ENCODE measurements around the gene KLC1.
"Not testable (repeated sequence)": the region's sequence is repeated elsewhere in the genome, so short reads cannot be mapped to it uniquely, and the experiment has no call there.

The KLC1 gene

GRCh38 chr14:103691655-103692054 lies 62.6 kb downstream of the KLC1 start:
- not testable (repeated sequence) for DNase-seq (ENCODE audit: low read depth)

DNA sequence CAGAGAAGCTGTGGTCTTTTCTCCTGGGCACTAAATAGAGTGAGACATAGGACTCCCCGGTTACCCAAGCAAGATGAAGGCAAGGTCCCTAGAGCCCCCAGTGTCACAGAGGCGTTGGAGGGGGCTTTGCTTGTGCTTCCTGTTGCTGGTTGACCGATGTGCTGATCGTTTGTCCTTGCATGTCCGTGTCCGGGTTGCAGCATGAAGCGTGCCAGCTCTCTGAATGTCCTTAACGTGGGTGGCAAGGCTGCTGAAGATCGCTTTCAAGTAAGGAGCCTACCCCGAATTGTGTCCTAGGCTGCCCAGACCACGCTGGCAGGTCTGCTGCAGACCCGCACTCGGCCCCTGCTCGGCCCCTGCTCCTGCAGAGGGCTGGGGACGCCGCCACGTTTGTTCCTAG lies 63.1 kb downstream of the KLC1 start:
- no peak for DNase-seq (ENCODE audit: low read depth)

DNA sequence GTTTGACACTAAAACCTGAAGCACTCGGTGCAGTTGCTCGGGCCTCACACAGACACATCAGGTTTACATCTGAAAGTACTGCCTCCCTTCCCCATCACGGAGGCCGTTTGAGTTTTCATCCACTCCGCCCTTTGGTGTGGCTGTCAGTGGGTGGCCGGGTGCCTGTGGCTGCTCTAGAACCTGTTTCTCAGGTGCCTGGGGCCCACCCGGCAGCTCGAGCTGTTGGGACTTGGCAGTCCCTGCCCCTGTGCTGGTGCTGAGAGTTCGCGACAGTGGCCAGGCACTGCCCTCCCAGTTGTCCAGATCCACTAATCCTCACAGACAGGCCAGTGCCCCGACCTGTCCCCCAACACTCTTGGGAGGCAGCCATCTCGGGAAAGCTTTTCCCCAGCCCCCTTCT lies 63.9 kb downstream of the KLC1 start:
- no peak for DNase-seq (ENCODE audit: low read depth)

GRCh38 chr14:103693515-103693914 lies 64.5 kb downstream of the KLC1 start:
- no peak for DNase-seq (ENCODE audit: low read depth)

GRCh38 chr14:103694572-103695026 lies 65.6 kb downstream of the KLC1 start:
- no peak for DNase-seq (ENCODE audit: low read depth)

GRCh38 chr14:103695296-103696069 lies 66.5 kb downstream of the KLC1 start:
- no peak for DNase-seq (ENCODE audit: low read depth)

DNA sequence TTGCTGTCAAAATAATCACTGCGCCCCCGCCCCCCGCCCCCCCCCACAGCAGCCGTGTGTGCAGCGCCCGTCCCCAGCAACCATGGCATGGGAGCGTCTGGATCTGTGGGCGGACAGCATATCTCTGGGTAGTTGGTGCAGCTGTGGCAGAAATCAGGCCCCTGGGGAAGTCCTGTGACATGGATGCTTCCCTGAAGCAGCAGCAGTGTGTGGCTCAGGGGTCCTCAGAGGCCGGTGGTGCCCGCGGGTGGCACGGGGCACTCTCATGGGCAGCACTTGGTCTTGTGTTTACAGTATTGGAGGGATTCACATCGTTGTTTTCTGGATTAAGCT lies 67.0 kb downstream of the KLC1 start:
- no peak for DNase-seq (ENCODE audit: low read depth)

GRCh38 chr14:103696466-103697071 lies 67.6 kb downstream of the KLC1 start:
- no peak for DNase-seq (ENCODE audit: low read depth)

DNA sequence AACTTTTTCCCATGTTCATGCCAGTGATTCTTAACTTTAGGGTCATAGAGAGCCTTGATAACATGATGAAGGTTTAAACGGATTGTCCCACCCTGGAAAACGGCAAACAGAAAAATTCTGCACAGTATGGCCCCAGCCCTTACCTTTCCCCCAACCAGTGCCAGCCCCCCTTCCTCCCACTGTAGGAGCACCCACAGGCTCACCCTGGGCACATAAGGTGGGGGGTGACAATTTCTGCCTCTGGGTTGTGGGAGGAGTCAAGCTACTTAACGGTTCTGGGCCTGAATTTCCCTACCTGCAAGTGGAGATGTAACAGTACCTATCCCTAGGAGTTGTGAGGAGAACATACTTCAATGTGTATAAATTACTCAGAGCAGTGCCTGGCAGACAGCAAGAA lies 68.2 kb downstream of the KLC1 start:
- no peak for DNase-seq (ENCODE audit: low read depth)

DNA sequence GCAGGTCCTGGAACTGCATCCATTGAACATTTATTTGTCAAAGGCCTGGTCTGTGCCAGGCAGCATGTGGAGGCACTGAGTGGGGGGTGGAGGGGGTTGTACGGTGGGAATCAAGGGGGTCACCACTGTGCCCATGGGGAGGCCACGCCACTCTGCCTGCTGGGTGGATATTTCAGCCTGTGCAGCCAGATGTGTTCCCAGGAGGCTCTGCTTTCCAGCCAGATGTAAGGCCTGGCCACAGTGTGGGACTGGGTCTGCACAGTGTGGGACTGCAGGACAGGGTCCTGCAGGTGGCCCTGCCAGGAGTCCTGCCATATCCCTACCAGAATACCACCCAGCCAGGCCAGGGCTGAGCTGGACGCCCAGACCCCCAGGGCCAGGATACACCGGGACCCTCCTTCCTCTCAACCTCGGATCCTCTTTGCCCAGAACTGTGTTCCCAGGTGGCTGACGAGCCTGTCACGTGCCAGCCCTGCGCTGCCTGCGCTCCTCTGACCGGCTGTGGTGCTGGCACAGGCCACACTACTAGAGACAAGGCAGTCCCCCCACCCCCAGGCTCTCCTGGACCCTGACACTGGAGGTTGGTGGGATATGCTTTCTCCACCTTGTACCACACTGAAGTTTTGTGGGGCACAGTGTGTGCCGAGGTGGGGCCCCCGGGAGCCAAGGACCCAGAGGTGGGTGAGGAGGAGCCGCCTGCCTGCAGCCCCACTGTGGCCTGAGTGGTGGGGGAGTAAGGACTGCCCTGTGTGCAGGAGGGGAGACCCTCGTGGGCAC lies 68.8 kb downstream of the KLC1 start:
- no peak for DNase-seq (ENCODE audit: low read depth)

GRCh38 chr14:103698380-103699260 lies 69.6 kb downstream of the KLC1 start:
- no peak for DNase-seq (ENCODE audit: low read depth)

DNA sequence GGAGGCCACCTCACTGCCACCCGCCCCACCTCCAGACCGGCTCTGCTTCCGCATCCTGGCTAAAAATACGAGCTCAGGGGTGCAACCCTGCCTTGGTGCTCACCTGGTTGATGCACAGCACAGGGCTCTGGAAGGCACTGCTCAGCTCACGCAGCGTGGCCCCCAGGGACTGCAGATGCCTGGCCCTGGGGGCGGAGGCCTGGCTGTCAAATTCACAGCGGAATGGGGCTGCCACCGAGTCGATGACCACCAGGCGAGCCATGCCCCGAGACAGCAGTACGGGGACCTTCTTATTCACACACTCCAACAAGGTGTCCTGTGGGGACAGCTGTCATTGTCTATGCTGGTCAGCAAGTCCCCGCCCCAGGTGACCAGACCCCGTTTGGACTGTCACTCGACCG lies 70.2 kb downstream of the KLC1 start:
- no peak for DNase-seq (ENCODE audit: low read depth)

DNA sequence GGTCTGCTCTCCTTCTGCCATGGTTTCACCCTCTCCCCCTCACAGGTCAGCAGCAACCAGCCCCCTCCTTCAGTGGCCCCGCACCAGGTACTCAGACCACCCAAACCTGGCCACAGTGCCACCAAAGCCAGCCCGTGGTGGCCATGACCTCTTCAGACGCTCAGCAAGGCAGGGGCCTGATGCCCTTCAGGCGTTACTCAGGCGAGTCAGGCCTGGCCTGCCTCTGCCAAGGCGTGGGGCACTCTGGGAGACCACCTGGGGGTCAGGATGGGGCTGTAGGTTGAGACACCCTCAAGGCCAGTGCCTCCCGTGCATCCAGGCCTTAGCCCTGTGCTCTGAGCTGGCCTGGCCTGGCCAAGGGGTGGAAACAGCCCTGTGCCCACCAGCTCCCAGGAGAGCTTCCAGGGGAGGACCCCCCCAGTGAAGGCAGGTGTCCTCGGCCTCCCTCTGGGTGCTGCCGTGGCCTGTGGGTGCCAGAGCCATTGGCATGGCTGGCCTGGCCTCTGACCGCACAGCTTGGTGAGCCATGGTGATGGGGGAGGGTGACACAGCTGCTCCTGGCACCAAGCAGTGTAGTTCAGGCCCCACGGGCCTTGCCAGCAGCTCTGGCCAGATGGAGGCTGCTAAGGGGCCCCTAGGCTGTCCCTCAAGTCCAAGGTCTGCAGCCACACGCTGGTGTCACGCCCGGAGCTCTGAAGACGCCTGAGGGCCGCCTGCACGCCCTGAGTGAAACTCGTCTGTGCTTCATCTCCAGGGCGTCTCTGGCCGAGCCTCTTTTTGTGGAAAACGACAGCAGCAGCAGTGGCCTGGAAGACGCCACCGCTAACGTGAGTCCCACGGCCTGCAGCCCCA lies 71.1 kb downstream of the KLC1 start:
- DNase-seq (ENCODE audit: low read depth), result no peak

GRCh38 chr14:103700753-103701490 lies 71.9 kb downstream of the KLC1 start:
- DNase-seq (ENCODE audit: low read depth), result no peak

DNA sequence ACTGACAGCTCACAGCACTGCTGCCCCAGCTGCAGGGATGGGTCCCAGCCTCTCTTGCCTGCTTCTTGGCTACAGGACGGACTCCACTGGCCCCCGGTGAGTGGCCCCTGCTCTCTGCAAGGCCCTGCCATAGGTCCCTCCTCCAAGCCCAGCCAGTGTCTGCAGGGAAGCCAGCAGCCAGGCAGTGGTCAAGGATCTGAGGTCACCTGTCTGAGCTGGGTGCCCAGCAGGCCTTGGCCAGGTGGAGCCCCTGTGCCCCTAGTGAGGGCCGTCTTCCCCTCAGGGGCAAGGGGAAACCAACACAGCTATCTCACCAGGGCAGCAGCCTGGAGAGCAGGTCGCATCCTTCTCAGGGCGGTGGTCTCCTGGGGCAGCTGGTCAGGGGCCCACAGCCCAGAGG lies 73.1 kb downstream of the KLC1 start:
- no peak for DNase-seq (ENCODE audit: low read depth)

GRCh38 chr14:103702497-103703432 lies 73.8 kb downstream of the KLC1 start:
- DNase-seq (ENCODE audit: low read depth), result no peak

- no peak for DNase-seq (ENCODE audit: low read depth)
These were observed 74.7 kb downstream of the KLC1 start for GRCh38 chr14:103703433-103704385.

GRCh38 chr14:103704708-103705107 lies 75.7 kb downstream of the KLC1 start:
- no peak for DNase-seq (ENCODE audit: low read depth)

Measured in activated T-helper 9 cell treated with anti-CD3 and anti-CD28 coated beads, Interleukin-2, amount 50 U/mL, for 16 hours (primary cell).